DMS153 treated with DMSO at 0.1 percent for 48 hours (cell line): ENCODE data around the gene C9orf50.

Source experiments
- DNase-seq: peaks from one replicate; lab custom pipeline; 2025; ENCODE audit not compliant: unreplicated experiment; lab: John Stamatoyannopoulos, UW

Gene C9orf50

GRCh38 chr9:129571298-129572051, 49.4 kb downstream of the C9orf50 start:
- no peak for DNase-seq

GRCh38 chr9:129570450-129571297, 50.2 kb downstream of the C9orf50 start:
- no peak for DNase-seq

- DNase-seq: no peak
Observed at GRCh38 chr9:129569502-129570449, 51.1 kb downstream of the C9orf50 start.

GRCh38 chr9:129568560-129569501, 52.1 kb downstream of the C9orf50 start:
- no peak for DNase-seq

- DNase-seq: peak; percentile 21
Observed at GRCh38 chr9:129567842-129568559, 52.9 kb downstream of the C9orf50 start.

- DNase-seq: no peak
Observed at GRCh38 chr9:129567329-129567728, 53.6 kb downstream of the C9orf50 start.

GRCh38 chr9:129566563-129567266, 54.2 kb downstream of the C9orf50 start:
- DNase-seq: no peak

- no peak for DNase-seq
Observed at GRCh38 chr9:129562917-129563316, 58.0 kb downstream of the C9orf50 start.

GRCh38 chr9:129562514-129562913, 58.4 kb downstream of the C9orf50 start:
- DNase-seq: no peak
